ENCODE data around the gene KIDINS220.

The KIDINS220 gene

DNA sequence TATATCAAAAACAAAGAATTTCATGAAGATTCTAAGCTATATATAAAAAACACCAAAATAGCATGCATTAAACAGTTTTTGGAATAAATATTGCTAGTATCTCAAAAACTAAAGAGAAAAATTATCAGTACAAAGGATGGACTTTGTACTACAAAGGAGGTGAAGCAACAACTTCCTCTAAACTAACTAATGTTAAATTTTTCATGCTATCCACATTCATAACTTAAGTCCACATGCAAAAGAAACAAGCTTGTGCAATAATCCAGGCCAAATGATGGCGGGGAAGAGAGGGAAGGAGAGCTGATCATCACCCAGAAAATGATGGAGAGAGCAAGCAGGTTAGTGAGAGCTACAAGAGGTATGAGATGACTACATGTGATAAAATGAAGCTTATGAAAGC lies 70.1 kb downstream of the KIDINS220 start:
- no peak overlapping the region for H3K4me3 ChIP-seq (ENCODE audit: low read depth, low read length)
- H3K18ac ChIP-seq (ENCODE audit: low read length) = no peak overlapping the region
- H3K14ac ChIP-seq (ENCODE audit: low read length) = no peak overlapping the region
- no peaks in the 10 kb centered on the region for H3K79me1 ChIP-seq (ENCODE audit: low read length)
- H3K9ac ChIP-seq (ENCODE audit: low read length) = no peak overlapping the region
- no peak overlapping the region for H2BK12ac ChIP-seq (ENCODE audit: low read length)
- no peak overlapping the region for H3K4ac ChIP-seq (ENCODE audit: low read depth, low read length)
- no peaks in the 10 kb centered on the region for H3K4me1 ChIP-seq (ENCODE audit: control insufficient read depth in 1 of 2, insufficient read depth in 2 of 2, low read length in 2 of 2)
- DNase-seq = no peak
- H3K36me3 ChIP-seq (ENCODE audit: control insufficient read depth in 1 of 2, insufficient read depth in 2 of 2, low read length in 2 of 2) = peaks cover 3 to 7% of the 10 kb centered on the region in 2 experiments
- no peak overlapping the region for H4K12ac ChIP-seq (ENCODE audit: low read depth, low read length)
- H3K27me3 ChIP-seq (ENCODE audit: insufficient read depth, low read length) = no peaks in the 10 kb centered on the region
- no peak overlapping the region for H2AK5ac ChIP-seq (ENCODE audit: low read length)
- H4K8ac ChIP-seq (ENCODE audit: low read depth, low read length) = no peak overlapping the region
- no peak overlapping the region for H3K23ac ChIP-seq (ENCODE audit: low read length)
- no peak overlapping the region for H3K27ac ChIP-seq (ENCODE audit: low read depth, low read length)
- H2AFZ ChIP-seq (ENCODE audit: insufficient read depth, low read length, poor library complexity) = no peak overlapping the region
- no peak overlapping the region for H3K4me2 ChIP-seq (ENCODE audit: low read length)
- no CpG with 5 or more reads among the region's 1 CpG for WGBS (ENCODE audit: extremely low coverage, insufficient coverage, insufficient read length)
- no peak overlapping the region for H4K91ac ChIP-seq (ENCODE audit: low read depth, low read length)
- no peak overlapping the region for H2BK5ac ChIP-seq (ENCODE audit: low read depth, low read length, poor library complexity)
- H3K79me2 ChIP-seq (ENCODE audit: control insufficient read depth, insufficient read depth, low read length, poor library complexity) = no peaks in the 10 kb centered on the region
- H2BK120ac ChIP-seq (ENCODE audit: insufficient read depth, low read length, poor library complexity) = no peak overlapping the region
- H3K9me3 ChIP-seq (ENCODE audit: insufficient read depth, low read depth, low read length) = no peaks in the 10 kb centered on the region

DNA sequence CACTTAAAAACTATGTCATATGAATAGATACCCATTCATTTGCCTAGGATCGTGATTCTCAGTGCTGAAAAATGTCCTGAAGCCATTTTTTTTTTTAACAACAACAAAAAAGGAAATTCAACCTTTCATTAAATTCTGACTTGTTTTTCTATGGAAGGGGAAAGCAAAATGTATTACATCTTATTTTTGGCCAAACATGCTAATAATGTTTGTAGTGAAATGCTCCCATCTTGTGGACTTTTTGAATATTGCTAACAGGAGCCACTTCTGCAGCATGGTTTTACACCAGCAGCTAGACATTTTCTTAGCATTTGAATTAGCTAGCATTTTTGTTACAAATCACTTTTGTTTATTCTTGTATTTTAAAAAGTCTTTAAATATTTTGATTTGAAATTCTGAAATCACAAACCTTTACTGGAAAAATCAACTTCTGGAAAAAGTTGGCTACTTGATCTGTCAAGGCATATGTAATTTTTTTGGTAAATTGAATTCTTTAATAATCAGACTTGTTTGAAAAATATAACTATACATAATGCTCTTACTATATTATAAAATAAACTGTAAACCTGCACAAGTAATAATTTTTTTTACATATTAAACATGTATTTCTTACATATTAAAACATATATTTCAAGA lies 75.8 kb downstream of the KIDINS220 start:
- Histone ChIP-seq H3K36me3 (ENCODE audit: control insufficient read depth in 1 of 2, insufficient read depth in 2 of 2, low read length in 2 of 2) (peaks cover 0 to 6% of the 10 kb centered on the region in 2 experiments), H3K27me3 (ENCODE audit: insufficient read depth, low read length) (no peaks in the 10 kb centered on the region), H4K8ac (ENCODE audit: low read depth, low read length) (no peak overlapping the region), H2BK12ac (ENCODE audit: low read length) (no peak overlapping the region), H3K23ac (ENCODE audit: low read length) (no peak overlapping the region), H3K27ac (ENCODE audit: low read depth, low read length) (no peak overlapping the region), H3K79me1 (ENCODE audit: low read length) (no peaks in the 10 kb centered on the region), H3K4me2 (ENCODE audit: low read length) (no peak overlapping the region), H3K4me3 (ENCODE audit: low read depth, low read length) (no peak overlapping the region), H2AFZ (ENCODE audit: insufficient read depth, low read length, poor library complexity) (no peak overlapping the region), H3K9ac (ENCODE audit: low read length) (no peak overlapping the region), H2BK5ac (ENCODE audit: low read depth, low read length, poor library complexity) (no peak overlapping the region), H3K14ac (ENCODE audit: low read length) (no peak overlapping the region), H2AK5ac (ENCODE audit: low read length) (no peak overlapping the region), H4K12ac (ENCODE audit: low read depth, low read length) (no peak overlapping the region), H3K4me1 (ENCODE audit: control insufficient read depth in 1 of 2, insufficient read depth in 2 of 2, low read length in 2 of 2) (peaks cover 0 to 1% of the 10 kb centered on the region in 2 experiments), H3K4ac (ENCODE audit: low read depth, low read length) (no peak overlapping the region), H3K9me3 (ENCODE audit: insufficient read depth, low read depth, low read length) (no peaks in the 10 kb centered on the region), H3K18ac (ENCODE audit: low read length) (no peak overlapping the region), H4K91ac (ENCODE audit: low read depth, low read length) (no peak overlapping the region), H2BK120ac (ENCODE audit: insufficient read depth, low read length, poor library complexity) (no peak overlapping the region), H3K79me2 (ENCODE audit: control insufficient read depth, insufficient read depth, low read length, poor library complexity) (no peaks in the 10 kb centered on the region)
- no CpG with 5 or more reads among the region's 1 CpG for WGBS (ENCODE audit: extremely low coverage, insufficient coverage, insufficient read length)
- DNase-seq = peak in 1 of 2 donors; percentile 61

DNA sequence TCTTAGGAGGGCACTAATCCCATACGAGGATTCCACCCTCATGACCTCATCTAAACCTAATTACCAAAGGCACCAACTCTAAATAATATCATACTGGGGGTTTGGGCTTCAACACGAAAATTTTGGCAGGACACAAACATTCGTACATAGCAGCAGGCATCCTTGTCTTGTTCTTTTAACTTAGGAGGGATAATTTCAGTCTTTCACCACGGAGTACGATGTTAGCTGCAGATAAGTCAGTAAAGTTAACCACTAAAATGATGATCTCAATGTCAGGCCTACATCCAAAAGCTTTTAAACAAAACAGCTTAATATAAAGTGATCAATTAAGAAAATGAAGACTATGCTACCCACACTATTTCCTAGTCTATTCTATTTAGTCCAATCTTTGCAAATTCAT lies 80.7 kb downstream of the KIDINS220 start:
- H3K9me3 ChIP-seq (ENCODE audit: insufficient read depth, low read depth, low read length) = no peaks in the 10 kb centered on the region
- no peak overlapping the region for H4K91ac ChIP-seq (ENCODE audit: low read depth, low read length)
- WGBS (ENCODE audit: extremely low coverage, insufficient coverage, insufficient read length) = no CpG with 5 or more reads among the region's 5 CpGs
- H3K27me3 ChIP-seq (ENCODE audit: insufficient read depth, low read length) = no peaks in the 10 kb centered on the region
- no peak overlapping the region for H3K23ac ChIP-seq (ENCODE audit: low read length)
- H2AFZ ChIP-seq (ENCODE audit: insufficient read depth, low read length, poor library complexity) = no peak overlapping the region
- no peak overlapping the region for H3K18ac ChIP-seq (ENCODE audit: low read length)
- H3K36me3 ChIP-seq (ENCODE audit: control insufficient read depth in 1 of 2, insufficient read depth in 2 of 2, low read length in 2 of 2) = peaks cover 0 to 3% of the 10 kb centered on the region in 2 experiments
- H3K79me2 ChIP-seq (ENCODE audit: control insufficient read depth, insufficient read depth, low read length, poor library complexity) = no peaks in the 10 kb centered on the region
- no peaks in the 10 kb centered on the region for H3K79me1 ChIP-seq (ENCODE audit: low read length)
- no peak overlapping the region for H2BK120ac ChIP-seq (ENCODE audit: insufficient read depth, low read length, poor library complexity)
- H3K14ac ChIP-seq (ENCODE audit: low read length) = no peak overlapping the region
- no peak overlapping the region for H3K4me3 ChIP-seq (ENCODE audit: low read depth, low read length)
- DNase-seq = no peak
- H3K4me2 ChIP-seq (ENCODE audit: low read length) = no peak overlapping the region
- no peak overlapping the region for H4K8ac ChIP-seq (ENCODE audit: low read depth, low read length)
- H3K9ac ChIP-seq (ENCODE audit: low read length) = no peak overlapping the region
- H3K4me1 ChIP-seq (ENCODE audit: control insufficient read depth in 1 of 2, insufficient read depth in 2 of 2, low read length in 2 of 2) = peaks cover 0 to 1% of the 10 kb centered on the region in 2 experiments
- H2BK5ac ChIP-seq (ENCODE audit: low read depth, low read length, poor library complexity) = no peak overlapping the region
- no peak overlapping the region for H4K12ac ChIP-seq (ENCODE audit: low read depth, low read length)
- no peak overlapping the region for H2AK5ac ChIP-seq (ENCODE audit: low read length)
- H2BK12ac ChIP-seq (ENCODE audit: low read length) = no peak overlapping the region
- H3K27ac ChIP-seq (ENCODE audit: low read depth, low read length) = no peak overlapping the region
- H3K4ac ChIP-seq (ENCODE audit: low read depth, low read length) = no peak overlapping the region

DNA sequence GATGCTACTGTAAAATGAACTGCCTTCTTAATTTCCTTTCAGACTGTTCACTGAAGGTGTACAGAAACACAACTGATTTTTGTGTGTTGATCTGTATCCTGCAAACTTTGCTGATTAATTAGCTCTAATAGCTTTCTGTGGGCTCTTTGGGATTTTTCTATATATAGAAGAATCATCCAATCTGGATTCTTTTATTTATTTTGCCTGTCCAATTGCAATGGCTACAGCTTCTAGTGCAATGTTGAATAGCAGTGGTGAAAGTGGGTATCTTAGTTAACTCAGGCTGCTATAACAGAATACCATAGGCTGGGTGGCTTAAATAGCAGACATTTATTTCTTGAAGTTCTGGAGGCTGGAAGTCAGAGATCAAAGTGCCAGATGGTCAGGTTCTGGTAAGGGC lies 81.2 kb downstream of the KIDINS220 start:
- H3K27me3 ChIP-seq (ENCODE audit: insufficient read depth, low read length) = no peaks in the 10 kb centered on the region
- H4K12ac ChIP-seq (ENCODE audit: low read depth, low read length) = no peak overlapping the region
- H3K79me1 ChIP-seq (ENCODE audit: low read length) = no peaks in the 10 kb centered on the region
- no peak overlapping the region for H3K4me3 ChIP-seq (ENCODE audit: low read depth, low read length)
- no peak overlapping the region for H4K91ac ChIP-seq (ENCODE audit: low read depth, low read length)
- no peak overlapping the region for H2BK12ac ChIP-seq (ENCODE audit: low read length)
- H2BK5ac ChIP-seq (ENCODE audit: low read depth, low read length, poor library complexity) = no peak overlapping the region
- no peak overlapping the region for H3K23ac ChIP-seq (ENCODE audit: low read length)
- no peak overlapping the region for H3K14ac ChIP-seq (ENCODE audit: low read length)
- no peak overlapping the region for H2AFZ ChIP-seq (ENCODE audit: insufficient read depth, low read length, poor library complexity)
- no peak overlapping the region for H2BK120ac ChIP-seq (ENCODE audit: insufficient read depth, low read length, poor library complexity)
- peaks cover 0 to 3% of the 10 kb centered on the region in 2 experiments for H3K36me3 ChIP-seq (ENCODE audit: control insufficient read depth in 1 of 2, insufficient read depth in 2 of 2, low read length in 2 of 2)
- no peak overlapping the region for H3K4me2 ChIP-seq (ENCODE audit: low read length)
- H3K9me3 ChIP-seq (ENCODE audit: insufficient read depth, low read depth, low read length) = no peaks in the 10 kb centered on the region
- H2AK5ac ChIP-seq (ENCODE audit: low read length) = no peak overlapping the region
- no peak overlapping the region for H3K4ac ChIP-seq (ENCODE audit: low read depth, low read length)
- peaks cover 0 to 1% of the 10 kb centered on the region in 2 experiments for H3K4me1 ChIP-seq (ENCODE audit: control insufficient read depth in 1 of 2, insufficient read depth in 2 of 2, low read length in 2 of 2)
- no peak overlapping the region for H3K9ac ChIP-seq (ENCODE audit: low read length)
- H3K27ac ChIP-seq (ENCODE audit: low read depth, low read length) = no peak overlapping the region
- H3K18ac ChIP-seq (ENCODE audit: low read length) = no peak overlapping the region
- no peak overlapping the region for H4K8ac ChIP-seq (ENCODE audit: low read depth, low read length)
- no peaks in the 10 kb centered on the region for H3K79me2 ChIP-seq (ENCODE audit: control insufficient read depth, insufficient read depth, low read length, poor library complexity)
- no peak for DNase-seq

Data from trophoblast cell (in vitro differentiated cells and primary cell).